ACC112 (cell line): Measurements from ENCODE around the gene NTF3.

Experiments used
- H2AFZ ChIP-seq: fragments of 200-600 bp; sonication (generic); one replicate; pipeline ENCODE4 v1.6.0; 2017; ENCODE audit warnings: antibody characterized with exemption, low read length; ENCODE audit not compliant: unreplicated experiment
- H3K27ac ChIP-seq: fragments of 200-600 bp; sonication (generic); 2 replicates; pipeline ENCODE4 v1.5.1; 2014; ENCODE audit warnings: low read depth, mild to moderate bottlenecking, antibody characterized with exemption, low read length, moderate library complexity
- H3K27me3 ChIP-seq: fragments of 200-600 bp; sonication (generic); 2 replicates; pipeline ENCODE4 v1.6.1; 2014; ENCODE audit warnings: mild to moderate bottlenecking, antibody characterized with exemption, low read length, moderate library complexity, mixed read lengths; ENCODE audit not compliant: insufficient read depth
- H3K36me3 ChIP-seq: fragments of 200-600 bp; sonication (generic); 2 replicates; pipeline ENCODE4 v1.6.1; 2016; ENCODE audit warnings: mild to moderate bottlenecking, antibody characterized with exemption, low read length, moderate library complexity, mixed read lengths; ENCODE audit not compliant: insufficient read depth
- H3K4me1 ChIP-seq: fragments of 200-600 bp; sonication (generic); one replicate; pipeline ENCODE4 v1.6.1; 2016; ENCODE audit warnings: low read length, mixed read lengths; ENCODE audit not compliant: insufficient read depth, unreplicated experiment, control insufficient read depth
- H3K4me3 ChIP-seq: fragments of 200-600 bp; sonication (generic); 2 replicates; pipeline ENCODE4 v1.5.1; 2014; ENCODE audit warnings: mild to moderate bottlenecking, low read depth, low read length
- H3K79me2 ChIP-seq: fragments of 200-600 bp; sonication (generic); one replicate; pipeline ENCODE4 v1.6.0; 2016; ENCODE audit warnings: low read length; ENCODE audit not compliant: control insufficient read depth, unreplicated experiment, insufficient read depth

NTF3 gene

DNA sequence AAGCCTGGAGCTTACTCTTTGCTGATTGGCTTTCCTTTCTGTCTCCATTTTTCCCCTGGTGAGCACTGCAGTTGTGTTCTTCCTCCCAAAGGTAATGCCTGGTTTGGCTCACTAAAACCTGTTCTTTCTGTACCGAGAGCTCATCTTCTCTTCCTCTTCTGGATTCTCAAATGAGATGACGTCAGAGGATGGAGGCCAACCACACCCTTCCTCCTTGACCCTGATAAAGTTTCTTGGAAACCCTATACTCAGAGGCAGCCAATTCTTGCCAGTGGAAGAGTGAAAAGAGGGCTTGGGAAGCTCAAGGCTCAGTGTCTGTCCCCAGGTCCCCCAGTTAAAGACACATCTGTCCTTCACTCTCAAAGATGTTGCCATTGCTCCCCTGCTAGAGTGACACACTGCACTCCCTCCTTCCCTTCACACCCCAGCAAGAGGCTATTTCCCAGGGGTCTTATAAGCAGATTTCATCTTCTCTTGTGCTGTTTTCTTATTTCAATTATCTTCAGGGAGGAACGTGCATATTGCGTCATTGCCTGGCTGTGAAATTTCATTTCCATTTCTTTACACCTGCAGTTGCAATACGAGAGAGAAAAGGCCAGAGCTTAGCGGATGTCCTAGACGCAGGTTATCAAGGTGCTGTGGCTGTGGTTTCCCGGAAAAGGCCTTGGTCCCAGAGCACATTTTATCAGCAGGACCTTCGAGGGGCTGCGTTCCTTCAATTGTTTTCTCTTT lies 27.3 kb downstream of the NTF3 start:
- Histone ChIP-seq H3K79me2 (no peaks in the 10 kb centered on the region), H3K27me3 (no peaks in the 10 kb centered on the region), H3K4me3 (no peak overlapping the region), H3K36me3 (no peaks in the 10 kb centered on the region), H3K27ac (no peak overlapping the region), H3K4me1 (no peaks in the 10 kb centered on the region), H2AFZ (no peak overlapping the region)

DNA sequence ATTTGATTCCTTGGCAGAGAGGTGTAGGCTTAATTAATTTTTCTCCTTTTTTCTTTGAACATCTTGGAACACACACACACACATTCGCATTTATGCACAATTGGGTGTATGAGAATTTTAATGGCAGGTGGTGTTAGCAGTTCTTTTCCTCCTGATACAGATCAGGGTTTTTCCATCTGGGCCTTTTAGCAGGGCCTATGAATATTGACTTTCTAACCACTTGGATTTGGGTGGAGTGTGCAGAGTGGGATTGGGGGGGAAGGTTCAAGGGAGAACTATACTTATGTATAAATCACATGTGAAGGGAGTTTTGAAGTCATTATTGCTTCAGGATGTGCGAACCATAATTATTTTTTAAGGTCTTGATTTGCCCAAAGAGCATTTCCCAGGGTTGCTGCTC lies 28.9 kb downstream of the NTF3 start:
- Histone ChIP-seq H3K4me3 (no peak overlapping the region), H3K27ac (no peak overlapping the region), H3K4me1 (no peaks in the 10 kb centered on the region), H3K79me2 (no peaks in the 10 kb centered on the region), H3K27me3 (no peaks in the 10 kb centered on the region), H2AFZ (no peak overlapping the region), H3K36me3 (no peaks in the 10 kb centered on the region)

DNA sequence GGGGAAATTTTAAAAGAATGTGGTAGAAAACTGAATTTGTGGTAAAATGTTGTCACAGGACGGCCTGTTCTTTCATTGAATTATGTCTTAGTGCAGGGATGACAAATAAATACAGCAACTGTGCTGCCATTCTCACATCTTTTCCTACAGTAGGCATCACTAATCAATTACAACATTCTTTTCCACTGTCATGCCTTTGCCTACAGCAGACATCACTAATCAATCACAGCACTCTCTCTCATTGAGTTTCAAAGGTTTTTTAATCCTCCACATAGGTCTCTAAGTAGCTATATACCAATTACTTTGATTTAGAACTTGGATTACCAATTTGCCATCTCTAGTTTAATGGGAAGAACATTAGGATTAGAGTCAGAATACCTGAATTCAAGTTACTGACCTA lies 30.1 kb downstream of the NTF3 start:
- Histone ChIP-seq H3K4me3 (no peak overlapping the region), H3K36me3 (no peaks in the 10 kb centered on the region), H3K4me1 (no peaks in the 10 kb centered on the region), H3K27ac (no peak overlapping the region), H3K27me3 (no peaks in the 10 kb centered on the region), H3K79me2 (no peaks in the 10 kb centered on the region), H2AFZ (no peak overlapping the region)

DNA sequence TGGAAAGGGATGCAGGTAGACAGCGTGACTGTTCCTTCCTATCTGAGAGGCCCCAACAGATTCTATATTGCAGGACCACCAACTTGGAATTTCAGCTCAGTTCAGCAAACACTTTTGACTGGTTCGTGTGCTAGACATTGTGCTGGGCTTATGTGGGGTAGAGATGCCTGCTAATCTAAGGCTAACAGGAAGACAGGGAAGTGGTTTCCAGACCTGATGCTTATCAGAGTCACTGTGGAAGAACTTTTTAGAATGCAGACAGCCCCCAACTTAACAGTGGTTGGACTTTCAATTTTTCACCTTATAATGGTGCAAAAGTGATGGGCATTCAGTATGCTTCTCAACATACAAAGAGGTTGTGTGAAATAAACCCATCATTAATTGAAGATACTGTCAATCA lies 32.2 kb downstream of the NTF3 start:
- no peaks in the 10 kb centered on the region for H3K36me3 ChIP-seq
- no peaks in the 10 kb centered on the region for H3K27me3 ChIP-seq
- no peak overlapping the region for H2AFZ ChIP-seq
- H3K4me1 ChIP-seq = no peaks in the 10 kb centered on the region
- H3K4me3 ChIP-seq = no peak overlapping the region
- H3K79me2 ChIP-seq = no peaks in the 10 kb centered on the region
- H3K27ac ChIP-seq = no peak overlapping the region

DNA sequence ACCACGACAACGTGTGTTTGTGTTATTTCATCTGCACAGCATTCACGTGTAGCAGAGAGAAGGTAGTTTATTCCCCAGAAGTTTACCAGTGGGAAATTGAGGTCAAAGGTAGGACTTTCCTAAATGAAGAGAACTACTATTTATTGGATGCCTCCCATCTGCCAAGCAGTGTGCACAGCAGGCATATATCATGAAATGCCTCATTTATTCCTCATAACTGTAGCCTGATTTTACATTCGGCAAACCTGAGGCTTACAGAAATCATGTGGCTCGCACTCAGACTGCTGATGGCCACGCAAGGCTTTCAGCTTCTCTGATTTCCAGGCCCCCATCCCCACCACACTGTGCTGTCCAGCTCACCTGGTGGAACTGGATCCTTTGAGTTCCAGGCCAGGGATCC lies 33.5 kb downstream of the NTF3 start:
- H2AFZ ChIP-seq = no peak overlapping the region
- no peak overlapping the region for H3K4me3 ChIP-seq
- no peaks in the 10 kb centered on the region for H3K36me3 ChIP-seq
- no peaks in the 10 kb centered on the region for H3K27me3 ChIP-seq
- no peaks in the 10 kb centered on the region for H3K4me1 ChIP-seq
- no peaks in the 10 kb centered on the region for H3K79me2 ChIP-seq
- H3K27ac ChIP-seq = no peak overlapping the region

DNA sequence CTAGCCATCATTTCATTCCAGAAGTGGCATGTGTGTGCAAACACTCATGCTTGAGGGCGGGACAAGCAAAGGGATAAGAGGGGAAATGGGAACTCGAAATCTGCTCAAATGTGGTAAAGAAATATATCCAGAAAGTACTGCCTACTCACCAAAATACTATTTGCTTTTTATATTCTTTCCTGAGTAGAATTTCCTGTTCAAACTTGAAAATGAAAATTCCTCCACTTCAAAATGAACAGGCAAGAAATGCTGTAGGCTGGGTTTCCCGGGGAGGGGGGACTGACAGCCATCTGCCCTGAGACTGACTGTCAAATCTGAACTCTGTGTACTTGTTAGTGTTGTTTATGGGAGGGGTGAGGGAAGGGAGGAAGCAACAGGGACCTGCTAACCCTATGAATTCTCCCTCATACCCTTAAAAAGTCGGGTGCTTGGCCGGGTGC lies 34.6 kb downstream of the NTF3 start:
- Histone ChIP-seq H3K4me3 (no peak overlapping the region), H3K4me1 (no peaks in the 10 kb centered on the region), H2AFZ (no peak overlapping the region), H3K79me2 (no peaks in the 10 kb centered on the region), H3K27ac (no peak overlapping the region), H3K36me3 (no peaks in the 10 kb centered on the region), H3K27me3 (no peaks in the 10 kb centered on the region)

DNA sequence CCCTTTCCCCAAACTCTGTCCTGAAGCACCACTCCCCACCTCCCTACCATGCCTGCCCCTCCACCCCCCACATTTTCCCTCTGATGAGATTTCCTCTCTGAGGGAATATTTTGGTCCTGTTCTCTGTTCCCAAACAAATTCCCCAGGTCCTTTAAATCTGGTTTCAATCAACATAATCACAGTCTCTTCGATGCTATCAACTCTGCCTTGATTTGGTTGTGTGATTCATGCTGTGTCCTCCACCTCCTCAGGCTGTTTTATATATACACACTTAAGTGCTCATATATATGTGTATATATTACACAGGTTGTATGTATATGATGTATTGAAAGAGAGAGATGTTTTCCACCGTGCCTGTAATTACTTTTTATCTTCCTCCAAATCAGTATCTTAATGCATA lies 36.0 kb downstream of the NTF3 start:
- Histone ChIP-seq H3K79me2 (no peaks in the 10 kb centered on the region), H3K4me3 (no peak overlapping the region), H2AFZ (no peak overlapping the region), H3K27ac (no peak overlapping the region), H3K27me3 (no peaks in the 10 kb centered on the region), H3K4me1 (no peaks in the 10 kb centered on the region), H3K36me3 (no peaks in the 10 kb centered on the region)

DNA sequence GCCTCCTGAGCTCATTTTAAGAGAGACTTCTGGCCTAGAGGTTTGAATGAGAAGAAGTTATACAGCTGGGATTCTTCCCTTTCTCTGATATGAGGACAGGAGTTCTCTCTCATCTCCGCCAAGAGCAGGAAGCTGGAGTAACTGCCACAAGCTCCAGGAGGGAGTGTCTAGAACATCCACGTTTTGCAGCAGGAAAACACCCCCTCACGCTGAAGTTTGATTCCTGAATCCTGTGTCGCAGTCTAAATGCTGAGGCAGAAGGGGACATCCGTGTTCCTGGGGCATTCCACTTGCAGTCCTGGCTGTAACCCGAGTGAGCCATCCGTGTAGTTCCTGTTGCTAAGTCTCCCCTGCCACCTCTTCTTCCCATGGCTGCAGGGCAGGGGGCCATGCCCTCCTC lies 38.3 kb downstream of the NTF3 start:
- no peaks in the 10 kb centered on the region for H3K79me2 ChIP-seq
- no peaks in the 10 kb centered on the region for H3K36me3 ChIP-seq
- no peak overlapping the region for H2AFZ ChIP-seq
- H3K4me3 ChIP-seq = no peak overlapping the region
- H3K27me3 ChIP-seq = no peaks in the 10 kb centered on the region
- no peak overlapping the region for H3K27ac ChIP-seq
- no peaks in the 10 kb centered on the region for H3K4me1 ChIP-seq

DNA sequence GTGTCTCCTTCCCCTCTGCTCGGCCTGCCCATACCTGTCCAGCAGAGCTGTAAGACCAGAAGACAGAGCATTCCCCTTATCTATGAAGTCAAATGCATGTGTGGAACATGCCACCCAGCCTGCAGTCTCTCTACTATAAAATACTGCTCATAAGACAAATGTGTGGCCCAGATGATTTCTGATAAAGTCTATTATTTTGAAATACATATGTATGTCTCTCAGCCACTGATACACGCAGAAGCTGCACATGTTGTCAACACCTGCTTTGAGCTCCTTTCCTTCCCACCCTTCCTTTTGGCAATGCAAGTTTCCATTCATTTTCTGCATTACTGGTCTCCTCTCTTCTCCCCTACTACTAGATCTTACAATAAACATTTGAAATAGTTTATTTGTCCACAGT lies 38.8 kb downstream of the NTF3 start:
- no peak overlapping the region for H2AFZ ChIP-seq
- H3K27me3 ChIP-seq = no peaks in the 10 kb centered on the region
- no peak overlapping the region for H3K4me3 ChIP-seq
- H3K4me1 ChIP-seq = no peaks in the 10 kb centered on the region
- H3K36me3 ChIP-seq = no peaks in the 10 kb centered on the region
- H3K79me2 ChIP-seq = no peaks in the 10 kb centered on the region
- H3K27ac ChIP-seq = no peak overlapping the region

DNA sequence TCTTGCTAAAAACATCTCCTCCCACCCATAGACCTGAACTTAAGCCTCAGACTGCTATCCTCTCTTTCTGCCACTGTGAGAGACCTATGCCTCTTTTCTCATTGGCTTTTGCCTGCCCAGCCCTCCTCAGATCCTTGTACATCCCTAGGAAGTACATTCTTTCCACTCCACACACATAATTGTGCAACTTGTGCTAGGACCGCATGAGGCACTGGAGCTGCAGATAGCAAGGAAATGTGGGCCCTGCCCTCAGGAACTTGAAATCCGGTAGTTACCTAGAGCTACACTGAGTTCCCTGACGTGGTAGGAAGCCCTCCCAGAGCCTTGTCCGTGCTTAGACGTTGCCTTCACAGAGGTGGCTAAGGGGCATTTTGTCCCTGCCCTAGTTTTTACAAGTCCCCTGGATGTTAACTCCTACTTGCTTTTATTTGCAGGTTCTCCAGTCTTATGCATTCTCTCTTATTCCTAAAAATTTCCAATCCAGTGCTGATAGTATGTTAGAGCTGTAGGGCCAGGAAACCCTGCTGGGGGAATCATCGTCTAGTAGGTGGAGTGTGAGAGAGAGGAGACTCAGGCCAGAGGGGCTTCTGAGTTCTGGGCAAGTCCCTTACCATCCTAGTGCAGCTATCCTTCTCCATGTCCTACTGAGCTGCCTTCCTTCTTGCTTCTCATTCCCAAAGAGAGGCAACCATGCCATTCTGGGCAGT lies 41.3 kb downstream of the NTF3 start:
- Histone ChIP-seq H2AFZ (no peak overlapping the region), H3K79me2 (no peaks in the 10 kb centered on the region), H3K27me3 (no peaks in the 10 kb centered on the region), H3K36me3 (no peaks in the 10 kb centered on the region), H3K27ac (no peak overlapping the region), H3K4me1 (no peaks in the 10 kb centered on the region), H3K4me3 (no peak overlapping the region)

DNA sequence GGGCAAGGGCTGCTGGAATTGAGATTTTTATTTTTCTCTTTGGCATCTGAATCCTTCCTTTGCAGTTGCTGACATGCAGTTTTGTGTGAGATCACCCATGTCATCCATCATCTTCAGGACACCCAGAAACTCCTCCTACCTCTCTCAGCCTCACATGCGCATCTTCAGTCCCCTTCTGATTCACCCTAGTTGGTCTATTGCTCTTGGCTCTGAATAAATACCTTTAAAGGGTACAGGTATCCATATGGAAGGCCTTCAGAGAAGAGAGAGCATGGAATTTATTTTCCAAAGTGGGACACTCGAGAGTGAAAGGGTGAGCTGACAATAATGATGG lies 41.8 kb downstream of the NTF3 start:
- no peaks in the 10 kb centered on the region for H3K79me2 ChIP-seq
- no peaks in the 10 kb centered on the region for H3K27me3 ChIP-seq
- H2AFZ ChIP-seq = no peak overlapping the region
- H3K27ac ChIP-seq = no peak overlapping the region
- H3K4me1 ChIP-seq = no peaks in the 10 kb centered on the region
- no peaks in the 10 kb centered on the region for H3K36me3 ChIP-seq
- H3K4me3 ChIP-seq = no peak overlapping the region
